ENCODE results near the gene KMT2A.

DNA sequence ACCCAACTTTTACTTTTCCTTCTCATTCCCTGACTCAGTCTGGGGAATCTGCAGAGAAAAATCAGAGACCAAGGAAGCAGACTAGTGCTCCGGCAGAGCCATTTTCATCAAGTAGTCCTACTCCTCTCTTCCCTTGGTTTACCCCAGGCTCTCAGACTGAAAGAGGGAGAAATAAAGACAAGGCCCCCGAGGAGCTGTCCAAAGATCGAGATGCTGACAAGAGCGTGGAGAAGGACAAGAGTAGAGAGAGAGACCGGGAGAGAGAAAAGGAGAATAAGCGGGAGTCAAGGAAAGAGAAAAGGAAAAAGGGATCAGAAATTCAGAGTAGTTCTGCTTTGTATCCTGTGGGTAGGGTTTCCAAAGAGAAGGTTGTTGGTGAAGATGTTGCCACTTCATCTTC, 37.2 kb downstream of the KMT2A start:
- TF ChIP-seq, protein P1, sequence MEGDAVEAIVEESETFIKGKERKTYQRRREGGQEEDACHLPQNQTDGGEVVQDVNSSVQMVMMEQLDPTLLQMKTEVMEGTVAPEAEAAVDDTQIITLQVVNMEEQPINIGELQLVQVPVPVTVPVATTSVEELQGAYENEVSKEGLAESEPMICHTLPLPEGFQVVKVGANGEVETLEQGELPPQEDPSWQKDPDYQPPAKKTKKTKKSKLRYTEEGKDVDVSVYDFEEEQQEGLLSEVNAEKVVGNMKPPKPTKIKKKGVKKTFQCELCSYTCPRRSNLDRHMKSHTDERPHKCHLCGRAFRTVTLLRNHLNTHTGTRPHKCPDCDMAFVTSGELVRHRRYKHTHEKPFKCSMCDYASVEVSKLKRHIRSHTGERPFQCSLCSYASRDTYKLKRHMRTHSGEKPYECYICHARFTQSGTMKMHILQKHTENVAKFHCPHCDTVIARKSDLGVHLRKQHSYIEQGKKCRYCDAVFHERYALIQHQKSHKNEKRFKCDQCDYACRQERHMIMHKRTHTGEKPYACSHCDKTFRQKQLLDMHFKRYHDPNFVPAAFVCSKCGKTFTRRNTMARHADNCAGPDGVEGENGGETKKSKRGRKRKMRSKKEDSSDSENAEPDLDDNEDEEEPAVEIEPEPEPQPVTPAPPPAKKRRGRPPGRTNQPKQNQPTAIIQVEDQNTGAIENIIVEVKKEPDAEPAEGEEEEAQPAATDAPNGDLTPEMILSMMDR (conservative IDR thresholded peaks at IDR 0.05 in 1 of 2, IDR thresholded peaks at IDR 0.05 in 1 of 2; ENCODE audit: extremely low read depth in 1 of 2, insufficient read depth in 1 of 2, low read depth in 1 of 2, low read length in 2 of 2): no peak
- no peak for TF ChIP-seq EZH2 (IDR thresholded peaks at IDR 0.05; ENCODE audit: borderline replicate concordance, low read length)
